ENCODE data around the gene HYPK.

The HYPK gene, protein sequence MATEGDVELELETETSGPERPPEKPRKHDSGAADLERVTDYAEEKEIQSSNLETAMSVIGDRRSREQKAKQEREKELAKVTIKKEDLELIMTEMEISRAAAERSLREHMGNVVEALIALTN

DNA sequence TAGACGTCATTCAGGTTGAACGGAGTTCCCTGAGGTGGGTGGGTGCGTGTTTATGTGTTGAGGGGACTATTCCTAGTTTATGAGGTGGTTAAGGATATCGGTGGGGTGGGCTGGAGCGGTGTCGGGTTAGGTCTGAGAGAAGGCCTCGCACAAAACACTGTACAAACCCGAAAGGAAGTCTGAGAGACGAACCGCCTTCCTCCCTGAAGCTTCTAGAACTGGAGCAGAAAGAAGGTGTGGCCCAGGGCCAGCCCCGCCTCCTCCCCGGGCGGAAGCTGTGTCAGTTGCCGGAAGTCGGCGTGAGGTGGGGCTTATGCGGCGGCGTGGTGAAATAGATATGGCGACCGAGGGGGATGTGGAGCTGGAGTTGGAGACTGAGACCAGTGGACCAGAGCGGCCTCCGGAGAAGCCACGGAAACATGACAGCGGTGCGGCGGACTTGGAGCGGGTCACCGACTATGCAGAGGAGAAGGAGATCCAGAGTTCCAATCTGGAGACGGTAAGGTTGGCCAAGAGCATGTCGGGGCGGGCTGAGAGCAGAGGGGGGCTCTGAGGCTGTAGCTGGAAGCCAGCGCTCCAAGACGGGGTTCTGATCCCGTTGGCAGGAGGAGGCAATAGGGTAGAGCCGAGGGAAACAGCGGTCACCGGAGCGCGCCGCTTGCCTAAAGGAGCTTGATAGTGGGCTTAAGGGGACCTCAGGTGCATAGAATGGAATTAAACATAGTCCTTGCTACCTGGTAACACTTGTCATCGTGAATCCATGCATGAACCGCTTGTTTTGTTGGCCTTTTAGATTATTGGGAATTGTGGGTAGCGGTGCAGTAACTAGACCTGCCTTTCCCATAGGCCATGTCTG, at the start of gene HYPK:
Gene HYPK, plus strand, starts transcription at position 314 of the 856 bp plus-strand sequence. Its CDS starts 24 bp downstream, at position 338.
- DNase-seq (ENCODE audit: low read depth in 2 of 2) = peak; percentile 65 to 67

DNA sequence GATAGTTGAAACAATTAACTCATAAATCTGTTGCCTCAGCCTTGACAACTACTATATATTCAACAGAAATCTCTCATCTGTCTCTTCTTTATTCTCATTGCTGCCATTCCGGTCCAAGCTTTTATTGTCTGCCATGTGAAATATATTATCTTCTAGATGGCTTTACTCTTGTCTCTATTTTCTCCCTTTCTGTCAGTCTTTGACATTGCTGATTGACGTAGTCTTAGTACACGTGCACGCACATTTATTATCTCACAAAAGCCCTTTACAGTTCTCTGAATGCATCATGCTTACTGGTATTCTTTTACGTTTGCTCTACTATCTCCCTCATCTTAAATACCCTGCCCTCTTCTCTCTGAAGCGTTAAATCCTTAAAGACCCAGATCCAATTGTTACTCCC, 48.5 kb upstream of the HYPK start:
- no peak for DNase-seq (ENCODE audit: low read depth in 2 of 2)

DNA sequence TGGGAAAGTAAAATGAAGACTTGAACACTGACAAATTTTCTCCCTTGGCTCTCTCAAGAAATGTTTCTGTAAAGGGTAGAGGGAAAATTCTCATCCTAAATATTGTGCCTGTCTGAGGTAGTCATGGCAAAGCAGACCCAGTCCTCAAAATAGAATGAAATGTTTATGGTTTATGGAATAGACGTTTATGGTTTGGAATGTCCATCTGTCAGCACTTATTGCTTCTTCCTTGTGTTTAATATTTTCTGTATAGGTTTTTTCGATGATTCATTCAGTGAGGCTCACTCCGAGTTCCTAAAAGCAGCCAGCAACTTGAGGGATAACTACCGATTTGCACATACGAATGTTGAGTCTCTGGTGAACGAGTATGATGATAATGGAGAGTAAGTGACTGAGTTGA, 37.6 kb upstream of the HYPK start:
- peak; percentile 70 to 72 for DNase-seq (ENCODE audit: low read depth in 2 of 2)

DNA sequence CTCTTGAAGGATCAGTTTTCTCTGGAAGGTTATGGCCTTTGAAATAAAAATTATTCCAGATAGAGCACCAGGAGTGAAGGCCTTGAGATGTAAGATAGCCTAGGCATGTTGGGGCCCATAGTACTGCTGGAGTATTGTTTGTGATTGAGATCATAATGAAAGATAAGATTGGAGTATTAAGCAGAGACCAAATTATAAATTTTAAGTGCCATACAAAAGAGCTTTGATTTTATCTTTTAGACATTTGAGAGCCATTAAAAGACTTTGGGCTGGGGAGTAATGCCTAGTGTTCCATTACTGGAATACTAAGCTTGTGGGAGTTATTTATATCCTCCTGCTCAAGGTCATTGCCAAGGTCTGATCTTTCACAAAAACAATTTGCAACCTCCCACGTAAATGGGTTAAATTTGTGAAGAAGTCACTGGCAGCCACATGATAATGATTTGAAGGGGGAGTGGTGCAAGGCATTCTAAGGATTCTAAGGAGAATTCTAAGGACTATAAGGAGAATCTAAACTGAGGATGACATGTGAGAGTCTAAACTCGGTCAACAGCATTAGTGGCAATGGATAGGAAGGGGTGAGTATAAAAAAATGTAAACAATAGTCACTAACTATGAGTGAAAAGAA, 36.5 kb upstream of the HYPK start:
- DNase-seq (ENCODE audit: low read depth in 2 of 2) = no peak

DNA sequence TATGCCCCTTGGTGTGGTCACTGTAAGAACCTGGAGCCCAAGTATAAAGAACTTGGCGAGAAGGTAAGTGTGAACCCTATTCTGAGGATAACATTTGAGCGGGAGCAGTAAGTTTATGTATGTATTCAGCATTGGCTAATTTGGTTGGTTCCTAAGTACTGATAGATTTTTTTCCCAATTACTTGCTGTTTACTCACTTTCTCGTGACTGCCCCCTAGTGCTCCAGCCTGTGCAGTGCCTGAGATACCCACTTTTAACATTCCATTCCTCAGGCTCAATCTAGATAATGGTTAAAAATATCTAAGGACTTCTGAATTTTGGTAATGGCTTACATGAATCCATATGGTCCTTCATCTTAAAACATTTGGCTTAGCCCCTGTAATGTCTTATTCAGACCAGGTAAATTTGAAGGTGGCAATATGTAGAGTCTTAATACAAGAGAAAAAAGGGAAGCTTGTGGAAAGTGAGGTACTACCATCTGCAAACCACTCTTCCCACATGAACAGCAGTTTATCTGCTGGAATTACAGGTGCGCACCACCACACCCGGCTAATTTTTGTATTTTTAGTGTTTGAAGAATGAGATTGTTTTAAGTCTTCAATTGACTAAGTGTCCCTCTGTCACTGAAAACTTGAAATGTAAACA, 30.7 kb upstream of the HYPK start:
- no peak for DNase-seq (ENCODE audit: low read depth in 2 of 2)

DNA sequence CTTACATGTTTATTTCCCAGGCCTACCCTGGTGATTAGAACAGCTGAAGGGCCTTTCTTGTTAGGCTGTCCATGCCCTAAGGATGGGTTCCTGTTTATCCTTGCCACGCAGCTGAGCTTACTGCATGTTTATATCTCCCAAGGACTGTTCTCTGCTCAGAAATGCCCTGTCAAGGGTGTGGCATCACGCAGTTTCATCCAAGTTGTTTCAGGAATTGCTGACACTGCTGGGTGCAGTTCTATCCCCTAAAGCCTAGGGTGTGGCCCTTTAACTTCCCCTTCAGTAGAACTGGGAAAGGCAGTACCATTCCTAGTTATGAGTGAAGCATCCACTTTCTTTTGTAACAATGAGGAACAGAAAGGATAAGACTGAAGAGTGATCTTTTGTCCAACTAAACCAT, 28.6 kb upstream of the HYPK start:
- no peak for DNase-seq (ENCODE audit: low read depth in 2 of 2)

DNA sequence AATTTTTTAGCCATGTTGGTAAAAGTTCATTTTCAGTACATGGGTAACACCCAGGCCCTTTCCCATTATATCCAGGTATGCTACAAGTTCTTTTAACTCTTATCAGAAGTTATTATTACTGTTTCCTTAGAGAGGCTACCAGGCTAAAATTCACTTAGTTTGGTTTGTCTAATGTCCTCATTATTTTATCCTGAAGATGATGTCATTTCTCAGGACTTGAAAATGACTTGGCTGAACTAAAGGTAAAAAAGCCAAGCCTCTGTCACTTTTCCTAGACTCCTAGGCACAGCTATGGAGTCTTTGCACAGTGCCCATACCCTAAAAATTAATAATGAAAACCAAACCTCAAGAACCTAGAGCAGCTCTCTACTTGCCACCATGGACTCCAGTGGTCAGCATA, 27.8 kb upstream of the HYPK start:
- DNase-seq (ENCODE audit: low read depth in 2 of 2) = no peak

DNA sequence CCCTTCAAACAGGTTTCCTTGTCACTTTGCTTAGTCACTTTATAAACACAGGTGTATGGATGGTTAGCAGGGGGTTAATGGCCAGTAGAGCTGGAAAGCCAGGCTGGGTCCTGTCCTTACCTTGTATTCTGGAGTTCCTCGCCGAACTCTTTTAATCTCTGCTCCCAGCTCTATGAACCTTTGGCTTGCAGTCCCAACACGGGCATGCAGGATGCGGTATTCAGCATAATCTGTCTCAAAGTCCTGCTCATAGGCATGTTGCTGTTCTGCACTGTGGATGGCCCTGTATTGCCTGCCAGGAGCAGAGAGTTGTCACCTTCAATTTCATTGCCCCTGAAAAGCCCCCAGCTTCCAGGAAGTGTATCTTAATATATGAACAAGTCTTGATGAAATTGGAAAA, 26.3 kb upstream of the HYPK start:
- DNase-seq (ENCODE audit: low read depth in 2 of 2) = no peak

DNA sequence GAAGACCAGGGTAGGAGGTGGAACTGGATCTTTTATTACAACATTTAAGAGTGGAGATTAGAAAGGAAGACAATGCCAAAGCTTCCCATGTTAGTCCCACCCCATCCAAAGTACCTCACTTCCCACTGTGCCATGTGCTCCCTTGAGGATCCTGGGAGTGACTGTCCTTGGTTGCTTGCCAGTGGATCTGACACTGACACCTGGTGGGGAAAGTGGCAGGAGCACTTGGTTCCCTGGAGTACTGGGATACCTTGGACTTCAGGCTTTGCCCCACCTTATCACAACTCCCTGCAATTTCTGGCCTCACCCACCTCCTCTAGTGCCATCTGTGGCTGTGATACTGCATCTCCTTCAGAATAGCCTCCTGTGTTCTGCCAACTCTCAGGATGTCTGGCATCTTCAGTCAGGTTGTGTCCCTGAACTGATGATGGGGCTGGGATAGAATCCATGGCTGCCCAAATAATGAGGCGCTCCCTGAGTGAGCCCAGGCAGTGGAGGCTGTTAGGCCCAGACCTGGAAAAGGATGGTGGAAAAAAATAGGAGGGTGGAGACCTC, 24.9 kb upstream of the HYPK start:
- DNase-seq (ENCODE audit: low read depth in 2 of 2) = no peak

DNA sequence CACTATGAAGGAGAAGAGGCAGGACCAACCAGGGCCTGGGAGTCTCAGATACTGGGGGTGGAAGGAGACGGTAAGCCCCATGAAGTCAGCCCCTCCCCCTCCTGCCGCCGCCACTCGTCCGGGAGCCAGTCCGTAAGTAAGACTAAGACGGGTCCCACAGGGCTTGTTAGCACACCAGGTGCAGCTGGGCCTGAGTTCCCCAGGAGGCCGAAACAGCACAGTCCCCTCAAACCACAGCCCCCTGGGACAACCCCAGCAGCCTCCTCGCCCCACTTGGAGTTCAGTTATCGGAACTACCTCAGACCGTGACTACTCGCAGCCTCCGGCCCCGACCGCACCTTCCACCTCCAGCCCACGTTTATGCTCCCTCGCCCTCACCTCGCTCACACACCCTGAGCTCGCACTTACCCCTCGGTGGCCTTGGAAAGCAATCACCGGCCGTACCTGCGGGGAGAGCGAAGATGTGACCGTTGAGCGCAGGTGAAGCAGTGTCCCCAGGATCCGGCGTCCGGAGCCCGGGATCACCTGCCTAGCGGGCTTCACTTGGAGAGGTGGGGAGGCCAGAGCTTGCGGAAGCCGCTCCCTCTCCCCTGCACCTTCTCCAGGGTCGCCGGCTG, 24.2 kb upstream of the HYPK start:
- no peak for DNase-seq (ENCODE audit: low read depth in 2 of 2)

DNA sequence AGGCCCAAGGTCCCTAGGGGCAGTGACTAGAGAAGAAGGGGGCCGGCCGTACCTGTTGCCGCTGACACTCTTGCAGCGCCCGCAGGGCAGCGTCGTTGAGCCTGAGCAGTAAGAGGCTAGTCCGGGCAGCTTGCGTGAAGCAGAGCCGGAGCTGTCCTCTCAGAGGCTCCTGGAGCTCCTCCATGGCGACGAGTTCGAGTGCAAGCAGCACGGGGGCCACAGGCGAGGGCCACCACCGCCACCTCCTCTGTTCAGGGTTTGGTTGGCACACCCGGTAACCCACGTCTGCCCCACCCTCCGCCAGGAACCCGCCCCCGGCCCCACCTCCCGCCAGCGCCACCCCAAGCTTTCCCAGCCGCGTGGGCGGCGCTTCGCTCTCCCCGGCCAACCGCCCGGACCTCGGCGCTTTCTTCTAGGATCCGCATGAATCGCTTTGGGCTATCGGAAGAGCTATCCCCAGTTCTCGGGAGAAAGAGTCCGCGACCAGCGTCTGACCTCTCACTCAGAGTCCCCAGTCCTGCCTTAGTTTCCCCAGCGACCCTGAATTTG, 23.6 kb upstream of the HYPK start, which contains the start of gene ELL3:
Gene ELL3, minus strand, starts transcription at position 249 of the 549 bp plus-strand sequence. Its CDS starts 65 bp downstream, at position 184.
- DNase-seq (ENCODE audit: low read depth in 2 of 2) = peak in 1 of 2 experiments; percentile 21

DNA sequence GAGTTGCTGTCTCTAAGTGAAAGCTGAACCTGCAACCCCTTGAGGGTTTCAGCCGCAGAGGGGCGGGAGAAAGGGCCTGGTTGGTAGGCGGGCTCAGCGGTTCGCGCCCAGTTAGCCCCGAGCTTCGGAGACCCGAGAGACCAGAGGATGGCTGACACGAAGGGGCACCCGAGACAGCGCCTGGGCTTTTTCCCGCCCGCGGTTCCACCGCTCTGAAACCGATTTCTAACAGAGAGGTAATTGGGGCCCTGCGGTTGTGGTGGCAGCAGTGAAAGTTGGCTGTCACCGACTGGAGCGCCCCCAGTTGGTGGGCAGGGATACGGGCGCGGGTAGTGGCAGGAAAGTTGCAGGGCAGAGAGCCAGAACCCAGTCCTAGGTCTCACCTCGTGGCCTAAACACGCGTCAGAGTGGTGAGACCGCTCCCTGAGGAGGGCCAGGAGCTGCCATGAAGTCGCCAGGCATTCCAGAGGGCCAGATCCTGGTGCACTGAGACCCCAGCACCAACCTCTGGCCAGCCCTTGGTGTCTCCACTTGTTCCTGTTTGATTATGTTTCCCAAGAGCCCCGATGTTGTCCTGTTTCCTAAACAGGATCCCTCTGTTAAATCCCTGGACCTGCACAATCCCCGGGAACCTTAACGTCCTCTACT, 23.0 kb upstream of the HYPK start:
- DNase-seq (ENCODE audit: low read depth in 2 of 2) = peak in 1 of 2 experiments; percentile 28

DNA sequence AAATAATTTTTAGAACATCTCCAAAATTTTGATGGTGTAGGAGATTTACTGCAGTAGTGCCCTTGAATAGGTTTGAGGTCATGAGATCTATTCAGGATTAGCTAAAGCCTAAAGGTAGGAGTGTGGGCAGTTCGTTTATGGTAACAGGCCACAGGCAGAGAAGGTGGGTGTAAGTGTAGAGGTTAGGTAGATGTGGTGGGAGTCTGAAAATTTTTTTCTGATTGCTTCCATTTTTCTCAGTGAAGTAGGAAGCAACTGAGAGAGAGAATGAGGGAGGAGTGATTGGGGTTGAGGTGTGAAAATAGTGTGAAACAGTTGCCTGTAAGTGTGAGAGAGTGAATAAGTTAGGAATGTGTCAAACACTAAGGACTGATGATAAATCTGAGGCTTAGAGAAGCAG, 21.4 kb upstream of the HYPK start:
- no peak for DNase-seq (ENCODE audit: low read depth in 2 of 2)

DNA sequence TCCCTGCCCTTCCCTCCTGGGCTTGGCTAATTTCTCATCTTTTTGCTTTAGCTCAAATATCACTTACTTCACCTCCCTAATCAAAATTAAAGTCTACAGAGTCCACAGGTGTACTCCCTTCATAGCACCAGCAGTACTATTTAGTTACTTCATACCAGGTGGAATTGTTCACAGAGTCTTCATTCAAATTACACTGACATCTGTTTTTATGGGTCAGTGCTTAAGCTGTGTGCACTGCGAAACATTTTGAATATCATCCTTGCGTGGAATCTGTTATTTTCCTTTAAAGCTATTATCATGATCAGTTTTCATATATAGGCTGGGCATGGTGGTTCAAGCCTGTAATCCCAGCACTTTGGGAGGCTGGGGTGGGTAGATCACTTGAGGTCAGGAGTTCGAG, 11.0 kb upstream of the HYPK start:
- no peak for DNase-seq (ENCODE audit: low read depth in 2 of 2)

DNA sequence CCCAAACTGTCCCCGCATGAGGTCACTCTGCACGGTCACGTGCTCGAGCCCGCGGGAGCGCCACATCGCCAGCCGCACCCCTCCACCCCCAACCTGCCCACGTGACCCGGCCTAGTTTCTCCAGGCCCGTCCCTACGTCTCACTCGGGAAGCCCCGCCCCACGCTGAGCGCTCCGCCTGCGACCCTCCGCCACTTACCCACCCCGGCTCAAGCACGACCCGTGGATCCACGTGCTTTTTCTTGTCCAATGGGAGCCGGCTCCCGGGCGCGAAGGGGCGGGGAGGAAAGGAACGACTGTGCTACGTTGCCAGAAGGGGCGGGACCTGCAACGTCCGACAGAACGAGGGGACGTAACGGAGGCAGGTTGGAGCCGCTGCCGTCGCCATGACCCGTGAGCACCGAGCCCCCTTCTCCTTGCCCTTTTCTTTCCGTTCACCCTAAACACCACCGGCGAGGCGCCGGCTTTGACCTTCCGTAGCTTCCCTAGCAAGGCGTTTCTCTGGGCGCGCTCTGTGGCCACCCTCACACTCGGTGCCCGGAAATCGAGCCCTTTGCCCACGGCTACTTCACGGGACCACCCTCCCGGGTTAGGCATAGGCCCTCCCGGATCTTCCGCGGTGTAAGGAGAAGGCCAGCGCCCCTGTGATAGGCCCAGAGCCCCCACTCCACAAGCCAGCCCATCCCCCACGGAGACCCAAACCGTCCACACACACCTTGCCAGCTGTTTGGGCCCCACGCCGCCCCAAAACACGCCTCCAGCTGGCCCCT, 8.2 kb upstream of the HYPK start, which contains the start of gene SERF2:
Gene SERF2, plus strand, starts transcription at position 328 of the 768 bp plus-strand sequence. Its CDS starts 57 bp downstream, at position 385.
- peak; percentile 99 for DNase-seq (ENCODE audit: low read depth in 2 of 2)

DNA sequence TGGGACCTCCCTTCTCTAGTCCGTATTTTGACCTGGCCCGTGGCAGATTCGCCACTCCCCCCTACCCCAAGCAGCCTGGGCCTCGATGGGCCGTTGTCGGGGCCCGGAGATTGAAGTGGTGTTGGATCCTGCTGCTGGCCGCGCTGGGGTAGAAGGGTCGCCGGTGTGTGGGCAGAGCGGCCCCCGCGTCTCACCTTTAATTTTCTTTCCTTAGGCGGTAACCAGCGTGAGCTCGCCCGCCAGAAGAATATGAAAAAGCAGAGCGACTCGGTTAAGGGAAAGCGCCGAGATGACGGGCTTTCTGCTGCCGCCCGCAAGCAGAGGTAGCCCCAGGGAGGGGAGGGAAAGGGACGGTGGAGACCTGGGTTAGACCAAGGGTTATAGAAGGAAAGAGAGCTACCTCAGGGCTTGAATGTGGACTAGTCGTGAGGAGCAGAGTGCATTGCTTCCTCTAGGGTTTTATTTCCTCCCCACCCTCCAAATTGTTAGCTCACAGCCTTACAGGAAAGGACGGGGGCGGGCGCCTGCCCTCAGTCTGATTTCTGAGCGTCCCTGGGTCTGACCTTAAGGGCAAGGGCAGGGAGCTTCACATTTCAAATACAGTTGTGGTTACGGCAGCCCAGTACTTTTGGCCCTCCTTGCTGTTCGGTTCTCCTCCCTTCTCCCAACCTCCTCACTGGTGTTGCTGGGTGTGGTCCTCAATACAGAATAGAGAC, 7.5 kb upstream of the HYPK start:
- DNase-seq (ENCODE audit: low read depth in 2 of 2) = no peak

DNA sequence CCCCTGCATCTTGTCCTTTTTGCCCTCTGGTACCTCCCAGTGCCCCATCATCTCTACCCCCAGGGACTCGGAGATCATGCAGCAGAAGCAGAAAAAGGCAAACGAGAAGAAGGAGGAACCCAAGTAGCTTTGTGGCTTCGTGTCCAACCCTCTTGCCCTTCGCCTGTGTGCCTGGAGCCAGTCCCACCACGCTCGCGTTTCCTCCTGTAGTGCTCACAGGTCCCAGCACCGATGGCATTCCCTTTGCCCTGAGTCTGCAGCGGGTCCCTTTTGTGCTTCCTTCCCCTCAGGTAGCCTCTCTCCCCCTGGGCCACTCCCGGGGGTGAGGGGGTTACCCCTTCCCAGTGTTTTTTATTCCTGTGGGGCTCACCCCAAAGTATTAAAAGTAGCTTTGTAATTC, 6.8 kb upstream of the HYPK start:
- no peak for DNase-seq (ENCODE audit: low read depth in 2 of 2)

DNA sequence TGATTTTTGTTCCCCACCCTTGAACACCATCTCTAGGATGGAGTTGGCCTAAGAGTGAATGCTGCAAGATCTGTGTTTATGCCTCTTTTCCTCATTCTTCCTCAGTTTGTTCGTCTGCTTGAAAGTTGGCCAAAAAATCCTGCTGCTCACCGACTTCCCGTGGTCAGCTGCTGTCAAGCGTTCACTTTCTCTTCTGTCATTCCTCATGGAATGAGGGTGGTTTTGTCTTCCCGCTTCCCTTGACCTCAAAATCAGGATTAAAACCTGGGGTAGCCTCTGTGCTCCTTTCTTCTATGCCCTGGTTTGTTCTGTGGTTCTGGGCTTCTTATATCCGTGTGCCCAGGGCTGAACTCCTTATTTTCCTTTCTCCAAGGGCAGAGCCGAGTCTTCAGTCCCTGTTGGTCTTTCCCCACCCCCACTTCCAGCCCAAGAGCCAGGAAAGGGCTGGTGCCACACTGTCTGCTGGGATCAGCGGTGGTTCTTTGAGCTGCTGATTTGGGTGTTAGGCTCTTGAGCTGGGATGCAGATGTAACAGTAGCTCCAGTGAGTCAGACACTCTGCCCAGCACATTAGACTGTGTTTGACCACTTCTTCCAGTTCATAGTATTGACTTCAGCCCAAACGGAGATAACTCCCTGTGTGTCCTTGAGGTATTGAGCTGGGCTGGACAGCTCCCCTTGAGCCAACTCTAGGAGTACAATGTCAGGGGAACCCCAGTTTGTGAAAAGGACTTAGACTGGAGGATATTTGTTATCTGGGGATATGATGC, 5.9 kb upstream of the HYPK start:
- DNase-seq (ENCODE audit: low read depth in 2 of 2) = no peak
